Stimulated activated naive CD4-positive, alpha-beta T cell (primary cell): ENCODE results near the gene PDIK1L.
"Not testable (repeated sequence)": the region's sequence is repeated elsewhere in the genome, so short reads cannot be mapped to it uniquely, and the experiment has no call there.

Experiments used
- DNase-seq, 6 experiments: peaks; one replicate each; lab custom pipeline; 2025; lab: John Stamatoyannopoulos, UW

PDIK1L gene

GRCh38 chr1:26090893-26091292 is 20.7 kb upstream of the PDIK1L start:
- DNase-seq = no peak

- no peak for DNase-seq
Measured at GRCh38 chr1:26092422-26092821, 19.2 kb upstream of the PDIK1L start.

DNA sequence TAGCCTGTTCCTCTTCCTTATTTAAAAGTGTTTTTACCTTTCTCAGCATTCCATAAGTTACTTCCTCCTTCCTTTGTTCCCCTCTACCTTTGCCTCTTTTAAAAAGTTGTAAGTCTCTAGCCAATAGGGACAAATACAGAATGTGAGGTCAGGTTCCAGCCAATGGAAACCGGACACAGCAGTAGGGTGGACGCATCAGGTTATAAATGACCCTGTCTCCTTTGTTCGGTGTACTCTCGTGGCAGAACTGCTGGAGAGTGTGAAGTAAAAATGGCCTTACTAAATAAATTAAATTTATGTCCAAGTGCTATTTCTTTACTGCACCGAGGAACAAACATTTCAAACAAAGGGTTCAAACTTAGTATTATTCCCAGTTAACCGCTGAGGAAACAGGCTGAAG is 18.1 kb upstream of the PDIK1L start:
- not testable (repeated sequence) for DNase-seq

GRCh38 chr1:26094076-26094669 is 17.5 kb upstream of the PDIK1L start:
- no peak for DNase-seq

GRCh38 chr1:26094677-26095383 is 16.8 kb upstream of the PDIK1L start:
- no peak for DNase-seq

DNA sequence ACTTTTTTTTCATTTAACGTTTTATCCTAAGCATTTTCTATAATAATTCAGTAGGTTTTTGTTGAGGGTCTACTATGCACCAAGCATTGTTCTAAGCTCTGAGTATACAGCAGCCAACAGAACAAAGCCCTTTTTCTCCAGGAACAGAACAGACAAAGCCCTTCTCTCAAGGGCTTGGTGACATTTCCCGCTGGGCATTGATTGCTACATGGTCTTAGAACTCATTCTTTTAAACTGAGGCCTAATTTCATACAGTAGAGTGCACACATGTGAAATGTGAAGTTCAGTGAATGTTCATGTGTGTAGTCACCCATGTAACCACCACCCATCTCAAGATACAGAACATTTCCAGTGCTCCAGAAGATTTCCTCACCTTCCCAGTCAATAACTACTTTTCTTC is 15.2 kb upstream of the PDIK1L start:
- DNase-seq = no peak

DNA sequence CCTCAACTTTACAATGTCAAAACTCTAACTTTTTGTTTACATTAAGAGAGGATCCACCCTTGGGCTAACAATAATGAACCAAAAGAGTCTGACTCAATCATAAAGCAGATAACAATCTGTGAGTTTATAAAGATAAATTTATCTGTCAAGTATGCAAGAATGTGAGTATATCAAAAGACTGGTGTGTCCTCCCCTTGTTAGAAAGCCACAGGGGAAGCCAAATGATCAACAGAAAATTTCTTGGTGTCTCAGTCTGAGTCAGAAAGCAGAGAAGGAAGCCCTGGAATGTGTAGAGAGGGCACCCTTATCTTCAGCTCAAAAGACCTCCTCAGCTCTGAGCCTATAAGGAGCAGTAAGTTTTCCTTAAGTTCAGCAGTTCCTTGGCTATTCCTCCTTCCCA is 13.9 kb upstream of the PDIK1L start:
- no peak for DNase-seq

- DNase-seq = no peak
Measured at GRCh38 chr1:26098602-26099001, 13.0 kb upstream of the PDIK1L start.

DNA sequence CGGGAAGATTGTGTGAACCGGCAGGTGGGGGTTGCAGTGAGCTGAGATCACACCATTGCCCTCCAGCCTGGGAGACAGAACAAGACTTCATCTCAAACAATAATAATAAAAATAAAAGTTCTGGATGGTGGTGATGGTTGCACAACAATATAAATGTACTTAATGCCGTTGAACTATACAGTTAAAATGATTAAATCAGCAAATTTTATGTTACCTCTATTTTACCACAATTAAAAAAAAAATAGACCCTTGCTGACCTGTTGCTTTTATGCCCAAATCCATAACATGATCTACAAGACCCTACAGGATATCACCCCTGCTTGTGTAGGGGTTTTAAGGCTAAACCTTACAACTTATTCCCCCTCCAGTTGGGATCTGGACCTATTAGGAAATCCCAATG is 11.8 kb upstream of the PDIK1L start:
- DNase-seq = no peak

DNA sequence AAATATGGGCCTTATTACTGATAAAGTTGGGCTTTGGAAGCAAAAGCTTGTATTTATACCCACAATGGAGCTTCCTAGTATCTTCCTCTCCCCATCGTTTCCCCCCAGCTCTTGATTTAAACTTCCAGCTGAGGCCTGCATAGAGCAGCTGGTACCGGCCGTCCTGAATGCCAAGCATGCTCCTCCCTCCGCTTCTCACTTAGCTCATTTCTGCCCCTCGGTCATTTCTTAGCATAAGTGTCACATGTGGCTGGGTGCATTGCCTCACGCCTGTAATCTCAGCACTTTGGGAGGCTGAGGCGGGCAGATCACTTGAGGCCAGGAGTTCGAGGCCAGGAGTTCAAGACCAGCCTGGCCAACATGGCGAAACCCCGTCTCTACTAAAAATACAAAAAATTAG is 11.4 kb upstream of the PDIK1L start:
- not testable (repeated sequence) for DNase-seq

DNA sequence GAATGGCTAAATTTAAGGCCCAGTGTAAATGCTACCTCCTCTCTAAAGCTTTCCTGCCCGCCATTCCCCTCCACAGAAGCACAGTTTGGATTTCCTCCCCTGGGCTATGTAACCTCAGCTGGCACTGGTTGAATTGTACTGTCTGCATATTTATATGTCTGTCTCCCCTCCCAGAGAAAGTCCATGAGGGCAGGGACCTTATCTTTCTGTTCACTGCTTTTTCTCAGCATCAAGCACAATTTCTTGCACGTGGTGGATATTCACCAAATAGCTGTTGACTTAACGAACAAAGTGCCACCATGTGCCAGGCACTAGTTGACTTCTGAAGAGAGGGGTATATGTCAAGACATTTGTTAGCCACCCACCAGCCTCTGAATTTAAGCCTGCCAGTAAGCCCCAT is 9.5 kb upstream of the PDIK1L start:
- no peak for DNase-seq

DNA sequence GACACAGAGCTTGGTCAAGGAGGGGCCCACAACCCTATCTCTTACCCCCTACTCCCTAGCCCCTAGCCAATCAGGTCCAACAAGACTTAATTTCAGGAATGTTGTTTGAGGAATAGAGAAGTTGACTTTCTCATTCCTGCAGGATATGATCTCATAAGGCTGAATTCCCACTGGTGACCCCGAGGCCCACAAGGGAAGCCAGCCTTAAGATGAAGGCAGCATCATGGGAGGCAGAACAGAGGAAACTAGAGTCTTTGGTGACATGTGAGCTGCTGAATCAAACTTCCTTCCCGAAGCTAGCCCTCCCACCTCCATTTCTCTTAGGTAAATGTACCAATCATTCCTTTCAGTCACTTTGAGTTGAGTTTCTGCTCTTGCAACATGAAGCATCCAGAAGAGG is 9.1 kb upstream of the PDIK1L start:
- no peak for DNase-seq

DNA sequence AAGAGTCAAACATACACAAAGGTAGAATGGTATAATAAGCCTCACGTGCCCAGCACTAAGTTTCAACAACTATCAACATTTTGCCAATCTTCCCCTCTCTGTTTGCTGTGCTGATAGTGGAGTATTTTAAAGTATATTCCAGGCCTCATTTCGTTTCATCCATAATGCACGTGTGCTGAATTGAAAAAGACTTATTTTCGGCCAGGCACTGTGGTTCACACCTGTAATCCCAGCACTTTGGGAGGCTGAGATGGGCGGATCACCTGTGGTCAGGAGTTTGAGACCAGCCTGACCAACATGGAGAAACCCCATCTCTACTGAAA is 6.4 kb upstream of the PDIK1L start:
- not testable (repeated sequence) for DNase-seq

DNA sequence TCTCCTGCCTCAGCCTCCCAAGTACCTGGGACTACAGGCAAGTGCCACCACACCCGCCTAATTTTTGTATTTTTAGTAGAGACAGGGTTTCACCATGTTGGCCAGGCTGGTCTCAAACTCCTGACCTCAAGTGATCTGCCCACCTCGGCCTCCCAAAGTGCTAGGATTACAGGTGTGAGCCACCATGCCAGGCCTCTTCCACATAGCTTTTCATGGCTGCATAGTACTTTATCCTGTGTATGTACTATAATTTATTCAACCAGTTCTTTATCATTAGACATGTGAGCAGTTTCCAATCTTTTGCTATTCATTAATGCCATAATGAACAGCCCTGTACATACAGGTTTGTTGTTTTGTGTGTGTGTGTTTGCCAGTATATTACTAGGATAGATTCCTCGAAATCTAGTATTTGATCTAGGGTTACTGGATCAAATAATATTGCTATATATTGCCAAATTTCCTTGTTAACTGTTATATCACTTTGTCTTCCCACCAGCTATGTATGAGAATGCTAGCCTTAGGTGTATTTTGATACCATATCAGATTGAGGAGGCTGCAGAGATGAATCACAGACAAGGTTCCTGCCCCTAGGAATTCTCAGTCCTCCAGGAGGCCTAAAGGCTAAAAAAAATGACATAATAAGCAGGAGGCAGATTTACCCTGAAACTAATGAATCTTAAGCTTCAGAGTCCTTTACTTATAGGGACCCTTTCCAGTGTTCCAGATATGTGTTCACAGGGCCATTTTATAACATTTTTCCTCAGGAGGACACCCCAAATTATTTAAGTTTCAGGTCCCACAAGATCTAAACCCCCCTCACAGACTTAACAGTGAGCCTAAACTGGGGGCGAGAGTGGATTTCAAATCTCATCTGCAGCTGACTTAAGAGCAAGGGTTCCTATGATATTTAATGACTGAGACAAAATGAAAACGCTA is 2.1 kb upstream of the PDIK1L start:
- DNase-seq = no peak

DNA sequence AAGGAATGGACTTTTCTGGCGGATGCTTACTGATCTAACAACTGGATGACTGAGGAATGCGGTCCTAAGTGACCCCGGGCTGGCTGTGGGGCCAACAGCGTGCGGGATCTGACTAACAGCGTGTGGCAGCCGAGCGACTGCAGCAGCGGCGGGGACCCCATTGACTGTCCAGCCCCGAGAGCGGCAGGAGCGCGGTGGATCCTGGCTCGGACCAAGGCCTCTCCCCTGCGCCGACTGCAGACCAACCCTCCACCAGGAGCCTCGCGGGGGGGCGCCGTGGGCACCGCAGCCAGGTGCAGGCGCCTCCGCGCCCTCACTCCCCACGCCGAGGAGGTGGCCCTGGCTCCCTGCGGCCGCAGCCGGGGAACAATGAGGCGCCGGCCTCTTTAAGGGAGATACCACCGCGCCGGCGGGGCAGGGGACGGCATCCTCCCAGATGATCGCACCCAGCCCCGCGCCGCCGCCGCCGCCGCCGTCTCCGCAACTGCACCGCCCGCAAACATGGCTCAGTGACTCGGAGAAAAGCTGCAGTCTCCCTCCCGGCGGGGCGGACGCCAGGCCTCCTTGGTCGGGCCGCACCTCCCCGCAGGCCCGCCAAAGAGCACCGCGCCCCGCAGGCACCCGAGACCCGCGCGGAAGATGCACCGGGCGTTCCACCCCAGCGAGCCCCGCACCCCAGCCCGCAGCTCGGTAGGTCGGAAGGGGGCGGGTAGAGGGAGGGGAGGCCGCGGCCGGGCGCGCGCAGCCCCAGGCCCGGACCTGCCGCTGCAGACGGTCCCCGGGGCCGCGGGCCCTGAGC is 694 bp upstream of the PDIK1L start:
- peak; percentile 62 to 94 (median 84) for DNase-seq

- DNase-seq = peak in 1 of 6 experiments; percentile 19
Measured at GRCh38 chr1:26112407-26112775, 767 bp downstream of the PDIK1L start.

DNA sequence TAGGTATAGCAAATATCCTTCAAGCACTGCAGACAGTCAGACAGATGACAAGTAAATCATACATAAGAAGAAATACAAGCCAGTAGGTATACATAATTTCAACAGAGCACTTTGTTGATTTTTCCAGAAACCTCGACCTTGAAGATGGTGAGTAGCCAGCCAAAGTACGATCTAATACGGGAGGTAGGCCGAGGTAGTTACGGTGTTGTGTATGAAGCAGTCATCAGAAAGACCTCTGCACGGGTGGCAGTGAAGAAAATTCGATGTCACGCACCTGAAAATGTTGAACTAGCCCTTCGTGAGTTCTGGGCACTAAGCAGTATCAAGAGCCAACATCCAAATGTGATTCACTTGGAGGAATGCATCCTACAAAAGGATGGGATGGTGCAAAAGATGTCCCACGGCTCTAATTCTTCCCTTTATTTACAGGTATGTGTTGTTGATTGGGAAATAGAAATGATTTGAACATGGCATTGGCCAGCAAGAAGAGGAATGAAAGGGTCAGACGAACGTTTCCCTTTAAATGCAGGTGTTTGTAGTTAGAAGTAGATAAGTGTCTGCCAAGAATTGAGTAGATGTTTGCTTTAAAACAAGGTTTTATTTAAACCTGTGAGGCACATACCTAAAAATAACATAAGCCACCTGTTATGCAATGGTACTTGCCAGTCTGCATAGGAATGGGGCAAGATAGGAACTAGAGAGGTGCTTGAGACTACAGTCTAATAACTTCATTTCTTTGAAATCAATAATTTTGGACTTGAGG is 2.7 kb downstream of the PDIK1L start:
- DNase-seq = no peak

GRCh38 chr1:26119892-26120608 is 8.4 kb downstream of the PDIK1L start:
- no peak for DNase-seq

DNA sequence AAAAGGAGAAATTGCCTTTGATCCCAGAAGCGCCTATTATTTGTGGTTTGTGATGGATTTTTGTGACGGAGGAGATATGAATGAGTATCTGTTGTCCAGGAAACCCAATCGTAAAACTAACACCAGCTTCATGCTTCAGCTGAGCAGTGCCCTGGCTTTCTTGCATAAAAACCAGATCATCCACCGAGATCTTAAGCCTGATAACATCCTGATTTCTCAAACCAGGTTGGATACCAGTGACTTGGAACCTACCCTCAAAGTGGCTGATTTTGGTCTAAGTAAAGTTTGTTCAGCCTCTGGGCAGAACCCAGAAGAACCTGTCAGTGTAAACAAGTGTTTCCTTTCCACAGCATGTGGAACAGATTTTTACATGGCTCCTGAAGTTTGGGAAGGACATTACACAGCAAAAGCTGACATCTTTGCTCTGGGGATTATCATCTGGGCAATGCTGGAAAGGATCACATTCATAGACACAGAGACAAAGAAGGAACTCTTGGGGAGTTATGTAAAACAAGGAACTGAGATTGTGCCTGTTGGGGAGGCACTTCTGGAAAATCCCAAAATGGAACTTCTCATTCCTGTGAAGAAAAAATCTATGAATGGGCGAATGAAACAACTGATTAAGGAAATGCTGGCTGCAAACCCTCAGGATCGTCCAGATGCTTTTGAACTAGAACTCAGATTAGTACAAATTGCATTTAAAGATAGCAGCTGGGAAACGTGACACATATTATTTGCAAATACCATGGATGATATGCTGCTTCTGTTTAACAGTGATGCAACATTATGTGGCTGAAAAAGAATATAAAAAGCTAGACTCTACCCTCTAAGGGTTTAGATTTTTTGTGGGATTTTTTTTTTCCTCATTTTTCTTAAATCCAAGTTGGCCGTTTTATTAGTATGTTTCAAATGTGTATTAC is 10.5 kb downstream of the PDIK1L start:
- no peak for DNase-seq
